GM23338 (cell line): ENCODE measurements around the gene NPLOC4. TPM values are rescaled to one million over a fixed set of nuclear protein-coding genes. Genes with fewer than 3 reads are reported as not detected.

Experiments
- ATAC-seq: fragments of 200-7000 bp; cut with Tn5 transposase; 3 replicates; pipeline ENCODE4 v1.9.1; 2020
- DNase-seq: peaks from one replicate; pipeline ENCODE4 v3.0.0-alpha.2; 2015; ENCODE audit warnings: low spot score
- H2AFZ ChIP-seq: fragments of 200-600 bp; sonication (generic); 2 replicates; pipeline ENCODE4 v1.8.0; 2016; ENCODE audit warnings: antibody characterized with exemption, mild to moderate bottlenecking, moderate library complexity
- H3F3A ChIP-seq: fragments of 200-600 bp; sonication (generic); replicated peaks from 2 replicates; pipeline ENCODE4 v1.8.0; 2017; ENCODE audit warnings: antibody characterized with exemption, mixed run types, low read depth
- H3K27ac ChIP-seq: fragments of 200-600 bp; sonication (generic); 2 replicates; pipeline ENCODE4 v1.6.1; 2016; ENCODE audit warnings: low read depth
- H3K27me3 ChIP-seq: fragments of 200-600 bp; sonication (generic); 2 replicates; pipeline ENCODE4 v1.8.0; 2016; ENCODE audit warnings: mild to moderate bottlenecking, mixed run types, moderate library complexity; ENCODE audit not compliant: insufficient read depth
- H3K36me3 ChIP-seq: fragments of 200-600 bp; sonication (generic); 2 replicates; pipeline ENCODE4 v1.8.0; 2016; ENCODE audit warnings: mild to moderate bottlenecking; ENCODE audit not compliant: insufficient read depth
- H3K4me1 ChIP-seq: fragments of 200-600 bp; sonication (generic); 2 replicates; pipeline ENCODE4 v1.8.0; 2016; ENCODE audit warnings: mild to moderate bottlenecking, moderate library complexity; ENCODE audit not compliant: insufficient read depth
- H3K4me2 ChIP-seq: fragments of 200-600 bp; sonication (generic); 2 replicates; pipeline ENCODE4 v1.7.1; 2017; ENCODE audit warnings: mixed run types
- H3K4me3 ChIP-seq: fragments of 200-600 bp; sonication (generic); 2 replicates; pipeline ENCODE4 v1.6.1; 2016; ENCODE audit warnings: mixed run types
- H3K79me2 ChIP-seq: fragments of 200-600 bp; sonication (generic); replicated peaks from 2 replicates; pipeline ENCODE4 v1.8.0; 2017; ENCODE audit warnings: mild to moderate bottlenecking; ENCODE audit not compliant: insufficient read depth
- H3K9me2 ChIP-seq: fragments of 200-600 bp; sonication (generic); 2 replicates; pipeline ENCODE4 v1.8.0; 2017; ENCODE audit not compliant: insufficient read depth
- H4K20me1 ChIP-seq: fragments of 200-600 bp; sonication (generic); replicated peaks from 2 replicates; pipeline ENCODE4 v1.8.0; 2017; ENCODE audit warnings: mild to moderate bottlenecking; ENCODE audit not compliant: insufficient read depth
- H3K27ac Mint-ChIP-seq: 2 replicates; pipeline ENCODE4 v1.8.0; 2020; ENCODE audit warnings: inconsistent platforms, mild to moderate bottlenecking, moderate library complexity, mixed read lengths
- H3K27me3 Mint-ChIP-seq: 3 replicates; pipeline ENCODE4 v1.8.0; 2022; ENCODE audit warnings: low read depth, mild to moderate bottlenecking, moderate library complexity, mixed read lengths, inconsistent platforms; ENCODE audit not compliant: insufficient read depth, poor library complexity
- H3K36me3 Mint-ChIP-seq: 3 replicates; pipeline ENCODE4 v1.8.0; 2021; ENCODE audit warnings: low read depth, mild to moderate bottlenecking, inconsistent platforms, moderate library complexity, mixed read lengths
- H3K4me1 Mint-ChIP-seq: 3 replicates; pipeline ENCODE4 v1.8.0; 2020; ENCODE audit warnings: mild to moderate bottlenecking, inconsistent platforms, mixed read lengths
- H3K4me3 Mint-ChIP-seq: 3 replicates; pipeline ENCODE4 v1.8.0; 2021; ENCODE audit warnings: moderate library complexity, mild to moderate bottlenecking, inconsistent platforms, mixed read lengths
- H3K9me3 Mint-ChIP-seq: 3 replicates; pipeline ENCODE4 v1.8.0; 2020; ENCODE audit warnings: moderate library complexity, mild to moderate bottlenecking, inconsistent platforms, mixed read lengths
- CREB1 ChIP-seq: fragments of 250-450 bp; sonication (Bioruptor Pico); IDR thresholded peaks from 2 replicates; pipeline ENCODE4 v1.5.0; 2020; ENCODE audit warnings: low read depth, mild to moderate bottlenecking, moderate library complexity
- CTCF ChIP-seq, 2 experiments: fragments of 200-600 bp in 1 of 2; sonication (generic) in 1 of 2; conservative IDR thresholded peaks; 2 replicates each; pipeline versions ENCODE4 v1.5.1 to v1.6.1; 2016 to 2017; ENCODE audit warnings: antibody characterized with exemption in 2 of 2, low read depth in 2 of 2, mild to moderate bottlenecking in 2 of 2, moderate library complexity in 1 of 2
- ETS1 ChIP-seq: IDR thresholded peaks from 2 replicates; pipeline ENCODE4 v1.6.1; 2016; ENCODE audit warnings: antibody characterized with exemption
- EZH2 ChIP-seq: fragments of 200-600 bp; sonication (generic); IDR thresholded peaks from one replicate; pipeline ENCODE4 v1.8.0; 2017; ENCODE audit warnings: antibody characterized with exemption, mild to moderate bottlenecking, low read depth; ENCODE audit not compliant: unreplicated experiment
- EZH2phosphoT487 ChIP-seq: fragments of 200-600 bp; sonication (generic); IDR thresholded peaks from one replicate; pipeline ENCODE4 v1.8.1; 2018; ENCODE audit warnings: antibody characterized with exemption; ENCODE audit not compliant: unreplicated experiment
- JUNB ChIP-seq: IDR thresholded peaks from one replicate; pipeline ENCODE4 v1.6.1; 2016; ENCODE audit warnings: antibody characterized with exemption; ENCODE audit not compliant: unreplicated experiment
- NANOG ChIP-seq: IDR thresholded peaks from 2 replicates; pipeline ENCODE4 v1.6.1; 2016; ENCODE audit warnings: antibody characterized with exemption, borderline replicate concordance
- POLR2AphosphoS5 ChIP-seq: IDR thresholded peaks from 2 replicates; pipeline ENCODE4 v1.6.1; 2016; ENCODE audit warnings: antibody characterized with exemption, low read depth
- STAT1 ChIP-seq: IDR thresholded peaks from one replicate; pipeline ENCODE4 v1.6.1; 2016; ENCODE audit warnings: antibody characterized with exemption; ENCODE audit not compliant: unreplicated experiment
- ZNF114 ChIP-seq: fragments of 250-450 bp; sonication (Bioruptor Pico); IDR thresholded peaks from 2 replicates; pipeline ENCODE4 v1.5.0; 2020; ENCODE audit warnings: mild to moderate bottlenecking, moderate library complexity
- polyA plus RNA-seq: library from polyadenylated mRNA; unstranded; fragments of >200 nt; fragmentation: Nextera tagmentation; extraction: Ambion mirVana; gene quantifications from 2 replicates; pipeline ENCODE4 v1.2.1, GENCODE V29; 2016
- total RNA-seq: library from RNA; depleted of rRNA; stranded (reverse); fragments of >200 nt; shearing (Covaris generic); gene quantifications from 2 replicates; pipeline ENCODE4 v1.2.3, GENCODE V29; 2014
- TF ChIP-seq, protein P1 (sequence below): IDR thresholded peaks from one replicate; pipeline ENCODE4 v1.6.1; 2018; ENCODE audit warnings: antibody characterized with exemption; ENCODE audit not compliant: unreplicated experiment

Gene NPLOC4
- total and polyA plus RNA-seq, 2 experiments from 2014 or later = 24.1 to 79.1 TPM

DNA sequence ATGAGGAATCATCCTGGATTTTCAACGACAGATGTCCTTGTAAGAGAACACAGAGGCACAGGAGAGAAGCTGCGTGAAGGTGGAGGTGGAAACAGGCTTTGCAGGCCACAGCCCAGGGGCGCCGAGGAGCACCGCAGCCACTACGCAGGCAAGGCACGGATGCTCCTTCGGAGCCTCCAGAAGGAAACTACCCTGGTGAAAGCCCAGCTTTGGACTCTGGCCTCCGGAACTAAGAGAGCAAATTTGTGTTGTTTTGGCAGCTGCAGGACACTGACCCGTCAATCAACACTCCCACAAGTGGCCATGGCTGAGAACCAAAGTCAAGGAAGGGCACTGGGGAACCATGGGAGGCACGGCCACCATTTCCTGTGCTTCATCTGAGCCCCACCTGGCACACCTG is 43.2 kb upstream of the NPLOC4 start:
- Histone ChIP-seq H3K27ac (no peak overlapping the region; the same call in 1 of the 2 replicates), H3K27me3 (no peaks in the 10 kb centered on the region), H3K4me2 (no peak overlapping the region), H2AFZ (no peak overlapping the region), H3F3A (peaks cover 18% of the 10 kb centered on the region), H3K9me2 (no peaks in the 10 kb centered on the region), H3K4me3 (no peak overlapping the region), H4K20me1 (peaks cover 4% of the 10 kb centered on the region; the same call in 1 of the 2 replicates), H3K4me1 (peaks cover 6% of the 10 kb centered on the region), H3K79me2 (peaks cover 37% of the 10 kb centered on the region), H3K36me3 (no peaks in the 10 kb centered on the region)
- Mint-ChIP-seq H3K4me3 (no peak overlapping the region), H3K27me3 (peaks cover 16% of the 10 kb centered on the region), H3K36me3 (peaks cover 17% of the 10 kb centered on the region), H3K4me1 (peaks cover 17% of the 10 kb centered on the region), H3K9me3 (no peaks in the 10 kb centered on the region), H3K27ac (no peak overlapping the region)
- DNase-seq = no peak
- no peak for TF ChIP-seq NANOG
- TF ChIP-seq JUNB = no peak
- TF ChIP-seq, protein P1, sequence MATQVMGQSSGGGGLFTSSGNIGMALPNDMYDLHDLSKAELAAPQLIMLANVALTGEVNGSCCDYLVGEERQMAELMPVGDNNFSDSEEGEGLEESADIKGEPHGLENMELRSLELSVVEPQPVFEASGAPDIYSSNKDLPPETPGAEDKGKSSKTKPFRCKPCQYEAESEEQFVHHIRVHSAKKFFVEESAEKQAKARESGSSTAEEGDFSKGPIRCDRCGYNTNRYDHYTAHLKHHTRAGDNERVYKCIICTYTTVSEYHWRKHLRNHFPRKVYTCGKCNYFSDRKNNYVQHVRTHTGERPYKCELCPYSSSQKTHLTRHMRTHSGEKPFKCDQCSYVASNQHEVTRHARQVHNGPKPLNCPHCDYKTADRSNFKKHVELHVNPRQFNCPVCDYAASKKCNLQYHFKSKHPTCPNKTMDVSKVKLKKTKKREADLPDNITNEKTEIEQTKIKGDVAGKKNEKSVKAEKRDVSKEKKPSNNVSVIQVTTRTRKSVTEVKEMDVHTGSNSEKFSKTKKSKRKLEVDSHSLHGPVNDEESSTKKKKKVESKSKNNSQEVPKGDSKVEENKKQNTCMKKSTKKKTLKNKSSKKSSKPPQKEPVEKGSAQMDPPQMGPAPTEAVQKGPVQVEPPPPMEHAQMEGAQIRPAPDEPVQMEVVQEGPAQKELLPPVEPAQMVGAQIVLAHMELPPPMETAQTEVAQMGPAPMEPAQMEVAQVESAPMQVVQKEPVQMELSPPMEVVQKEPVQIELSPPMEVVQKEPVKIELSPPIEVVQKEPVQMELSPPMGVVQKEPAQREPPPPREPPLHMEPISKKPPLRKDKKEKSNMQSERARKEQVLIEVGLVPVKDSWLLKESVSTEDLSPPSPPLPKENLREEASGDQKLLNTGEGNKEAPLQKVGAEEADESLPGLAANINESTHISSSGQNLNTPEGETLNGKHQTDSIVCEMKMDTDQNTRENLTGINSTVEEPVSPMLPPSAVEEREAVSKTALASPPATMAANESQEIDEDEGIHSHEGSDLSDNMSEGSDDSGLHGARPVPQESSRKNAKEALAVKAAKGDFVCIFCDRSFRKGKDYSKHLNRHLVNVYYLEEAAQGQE = no peak
- no peak for TF ChIP-seq CTCF (conservative IDR thresholded peaks at IDR 0.05; ENCODE audit: low read depth in 2 of 2)
- no peak for TF ChIP-seq ETS1
- TF ChIP-seq EZH2 = no peak
- no peak for TF ChIP-seq STAT1
- TF ChIP-seq ZNF114 (CRISPR knock-in tag) = no peak
- no peak for TF ChIP-seq EZH2phosphoT487
- no peak for TF ChIP-seq CREB1 (CRISPR knock-in tag)
- no peak for TF ChIP-seq POLR2AphosphoS5
- ATAC-seq = no peak
